IMR-90 (cell line): ENCODE measurements around the gene CD163L1. TPM values are rescaled to one million over a fixed set of nuclear protein-coding genes. Genes with fewer than 3 reads are reported as not detected.

Source experiments
- ATAC-seq: fragments of 200-7000 bp; cut with Tn5 transposase; 2 replicates; pipeline ENCODE4 v1.9.1; 2020; ENCODE audit warnings: low read depth, mild to moderate bottlenecking, moderate library complexity
- BruUV-seq: library from RNA; stranded (reverse); fragments of 400-500 nt; replicated peaks from 2 replicates; lab custom pipeline; 2021; lab: Mats Ljungman, UMichigan
- CTCF ChIA-PET: fragments of 300-600 bp; formaldehyde crosslinking; extraction: SDS; loops from one replicate; lab custom pipeline; 2021; ENCODE audit warnings: antibody characterized with exemption; lab: Yijun Ruan, JAX
- POLR2A ChIA-PET: fragments of 300-600 bp; sonication (Branson Sonifier 250); formaldehyde crosslinking; loops from one replicate; lab custom pipeline; 2022; ENCODE audit warnings: antibody characterized with exemption; ENCODE audit not compliant: unreplicated experiment; lab: Charles Lee
- DNase-seq: peaks from one replicate; pipeline ENCODE4 v3.0.0; 2013
- H2AFZ ChIP-seq: replicated peaks from 2 replicates; pipeline ENCODE3; 2013; ENCODE audit warnings: low read length, mild to moderate bottlenecking; ENCODE audit not compliant: poor library complexity
- H2AK5ac ChIP-seq: 2 replicates; pipeline ENCODE4 v1.6.1; 2013; ENCODE audit warnings: low read depth, low read length, inconsistent platforms
- H2AK9ac ChIP-seq: replicated peaks from 2 replicates; pipeline ENCODE3; 2013; ENCODE audit warnings: mild to moderate bottlenecking, low read depth, low read length, moderate library complexity; ENCODE audit not compliant: poor library complexity
- H2BK120ac ChIP-seq: 2 replicates; pipeline ENCODE4 v1.6.1; 2013; ENCODE audit warnings: low read depth, low read length, inconsistent platforms
- H2BK15ac ChIP-seq: 3 replicates; pipeline ENCODE4 v1.6.1; 2013; ENCODE audit warnings: low read depth, low read length, inconsistent platforms
- H2BK20ac ChIP-seq: 2 replicates; pipeline ENCODE4 v1.6.1; 2013; ENCODE audit warnings: low read depth, mild to moderate bottlenecking, inconsistent platforms, low read length, moderate library complexity
- H2BK5ac ChIP-seq: 2 replicates; pipeline ENCODE4 v1.6.1; 2013; ENCODE audit warnings: mild to moderate bottlenecking, low read depth, low read length, inconsistent platforms; ENCODE audit not compliant: poor library complexity, severe bottlenecking
- H3K14ac ChIP-seq: replicated peaks from 2 replicates; pipeline ENCODE4 v1.6.1; 2013; ENCODE audit warnings: low read depth, low read length, inconsistent platforms
- H3K18ac ChIP-seq: 2 replicates; pipeline ENCODE4 v1.6.1; 2013; ENCODE audit warnings: low read depth, low read length, control low read depth
- H3K23ac ChIP-seq: 2 replicates; pipeline ENCODE4 v1.6.1; 2013; ENCODE audit warnings: low read depth, low read length, inconsistent platforms
- H3K27ac ChIP-seq: 2 replicates; pipeline ENCODE4 v1.5.1; 2013; ENCODE audit warnings: mild to moderate bottlenecking, control low read depth, low read length; ENCODE audit not compliant: insufficient read depth
- H3K27me3 ChIP-seq: 2 replicates; pipeline ENCODE4 v1.6.1; 2013; ENCODE audit warnings: low read length; ENCODE audit not compliant: control insufficient read depth, insufficient read depth
- H3K36me3 ChIP-seq: 2 replicates; pipeline ENCODE4 v1.6.1; 2013; ENCODE audit warnings: low read length, mixed read lengths; ENCODE audit not compliant: control insufficient read depth, insufficient read depth
- H3K4ac ChIP-seq: 2 replicates; pipeline ENCODE4 v1.6.1; 2013; ENCODE audit warnings: low read depth, low read length, inconsistent platforms
- H3K4me1 ChIP-seq: 2 replicates; pipeline ENCODE4 v1.6.1; 2013; ENCODE audit warnings: low read length, mixed read lengths; ENCODE audit not compliant: control insufficient read depth, insufficient read depth
- H3K4me2 ChIP-seq: 2 replicates; pipeline ENCODE4 v1.6.1; 2013; ENCODE audit warnings: low read depth, mild to moderate bottlenecking, control low read depth, low read length, moderate library complexity
- H3K4me3 ChIP-seq: 2 replicates; pipeline ENCODE4 v1.5.1; 2013; ENCODE audit warnings: low read depth, mild to moderate bottlenecking, control low read depth, low read length, moderate library complexity; ENCODE audit not compliant: insufficient read depth
- H3K56ac ChIP-seq: 2 replicates; pipeline ENCODE4 v1.6.1; 2013; ENCODE audit warnings: low read length, inconsistent platforms; ENCODE audit not compliant: insufficient read depth; ENCODE audit errors: extremely low read depth
- H3K79me1 ChIP-seq, 2 experiments: 2 replicates each; pipeline ENCODE4 v1.6.1; 2013; ENCODE audit warnings: low read length in 2 of 2, inconsistent platforms in 1 of 2, low read depth in 1 of 2
- H3K9ac ChIP-seq: 2 replicates; pipeline ENCODE4 v1.6.1; 2013; ENCODE audit warnings: low read depth, low read length, control low read depth
- H3K9me1 ChIP-seq: 2 replicates; pipeline ENCODE4 v1.6.1; 2013; ENCODE audit warnings: low read length, inconsistent platforms; ENCODE audit not compliant: insufficient read depth
- H3K9me3 ChIP-seq: 2 replicates; pipeline ENCODE4 v1.6.1; 2013; ENCODE audit warnings: low read length; ENCODE audit not compliant: control insufficient read depth, insufficient read depth
- H4K20me1 ChIP-seq: 2 replicates; pipeline ENCODE4 v1.6.1; 2013; ENCODE audit warnings: low read length, inconsistent platforms; ENCODE audit not compliant: insufficient read depth
- H4K5ac ChIP-seq: 2 replicates; pipeline ENCODE4 v1.6.1; 2013; ENCODE audit warnings: mild to moderate bottlenecking, low read depth, low read length, control low read depth
- H4K8ac ChIP-seq, 2 experiments: 2 replicates each; pipeline ENCODE4 v1.6.1; 2013; ENCODE audit warnings: low read depth in 2 of 2, low read length in 2 of 2, control low read depth in 1 of 2, inconsistent platforms in 1 of 2
- H4K91ac ChIP-seq: 2 replicates; pipeline ENCODE4 v1.6.1; 2013; ENCODE audit warnings: low read depth, low read length, inconsistent platforms; ENCODE audit not compliant: insufficient read depth
- BHLHE40 ChIP-seq: fragments of 150-350 bp; IDR thresholded peaks from 2 replicates; pipeline ENCODE4 v1.6.1; 2016; ENCODE audit warnings: mild to moderate bottlenecking, low read depth, low read length
- CHD1 ChIP-seq: IDR thresholded peaks from 2 replicates; pipeline ENCODE4 v1.6.1; 2012; ENCODE audit warnings: low read depth, low read length, improper control_type of control experiment
- CTCF ChIP-seq: conservative IDR thresholded peaks from 2 replicates; pipeline ENCODE4 v1.5.1; 2012; ENCODE audit warnings: mild to moderate bottlenecking, low read depth, low read length, improper control_type of control experiment
- MAFK ChIP-seq: IDR thresholded peaks from 2 replicates; pipeline ENCODE4 v1.6.1; 2012; ENCODE audit warnings: low read depth, low read length, improper control_type of control experiment
- MAZ ChIP-seq: IDR thresholded peaks from 2 replicates; pipeline ENCODE4 v1.6.1; 2012; ENCODE audit warnings: low read depth, mild to moderate bottlenecking, low read length, improper control_type of control experiment, moderate library complexity, borderline replicate concordance
- POLR2A ChIP-seq: IDR thresholded peaks from 2 replicates; pipeline ENCODE4 v1.6.1; 2012; ENCODE audit warnings: mild to moderate bottlenecking, low read depth, low read length
- RAD21 ChIP-seq: IDR thresholded peaks from 2 replicates; pipeline ENCODE4 v1.6.1; 2012; ENCODE audit warnings: low read length, improper control_type of control experiment
- RCOR1 ChIP-seq: IDR thresholded peaks from 2 replicates; pipeline ENCODE4 v1.6.1; 2012; ENCODE audit warnings: mild to moderate bottlenecking, low read length, improper control_type of control experiment; ENCODE audit not compliant: insufficient replicate concordance
- RFX5 ChIP-seq: IDR thresholded peaks from 2 replicates; pipeline ENCODE4 v1.8.0; 2012; ENCODE audit warnings: low read depth, mild to moderate bottlenecking, low read length, moderate library complexity
- WGBS, 2 experiments: methylation state at CpG; one replicate each; pipeline versions ENCODE4 v1.1.5 to v1.1.7; 2013; ENCODE audit warnings: missing lambda C conversion rate in 2 of 2; ENCODE audit not compliant: insufficient read length in 1 of 2; ENCODE audit errors: extremely low coverage in 2 of 2; 5-methylcytosine and 5-hydroxymethylcytosine counted together
- dilution Hi-C: fragments of 300-500 bp; cut with HindIII; formaldehyde crosslinking; loops from one replicate; pipeline ENCODE4 v1.14.3; 2018; ENCODE audit warnings: low sequenced_read_pairs; ENCODE audit not compliant: unreplicated experiment
- in situ Hi-C: fragments of 300-500 bp; cut with MboI; formaldehyde crosslinking; loops from 3 replicates; pipeline ENCODE4 v1.14.3; 2019; ENCODE audit warnings: low sequenced_read_pairs, inconsistent platforms, mixed read lengths
- intact Hi-C: fragments of 100-400 bp; cut with micrococcal nuclease; formaldehyde crosslinking; loops from 2 replicates; pipeline ENCODE4 v1.10.0; 2022
- polyA plus RNA-seq, 3 experiments: library from polyadenylated mRNA; depleted of rRNA; stranded (reverse); fragments of >200 nt; gene quantifications; 2 replicates each; pipeline ENCODE4 v1.2.3, GENCODE V29; 2012; ENCODE audit warnings: low replicate concordance in 1 of 3
- total RNA-seq: library from RNA; depleted of rRNA; stranded (reverse); fragments of >200 nt; gene quantifications from 2 replicates; pipeline ENCODE4 v1.2.3, GENCODE V29; 2012

CD163L1 gene
- total and polyA plus RNA-seq, 2 of the 4 experiments (the other 2 are of a cell fraction) = 0.50 to 1.6 TPM

GRCh38 chr12:7361265-7361664, 82.7 kb downstream of the CD163L1 start:
- no peak overlapping the region for H2BK15ac ChIP-seq
- H3K56ac ChIP-seq = no peak overlapping the region
- WGBS, 2 experiments = no CpG with 5 or more reads among the region's 1 CpG
- DNase-seq (no peak), ATAC-seq (no peak)
- H3K4me2 ChIP-seq = no peak overlapping the region
- H3K27me3 ChIP-seq = no peaks in the 10 kb centered on the region
- H4K8ac ChIP-seq = no peak overlapping the region
- no peak overlapping the region for H2AK5ac ChIP-seq
- no peaks in the 10 kb centered on the region for H3K9me3 ChIP-seq
- H2BK120ac ChIP-seq = no peak overlapping the region
- no peaks in the 10 kb centered on the region for H3K36me3 ChIP-seq
- TF ChIP-seq RAD21 = no peak
- TF ChIP-seq CTCF = no peak
- TF ChIP-seq RCOR1 = no peak
- no peak for TF ChIP-seq RFX5
- TF ChIP-seq CHD1 = no peak
- TF ChIP-seq BHLHE40 = no peak
- no peak for TF ChIP-seq MAFK
- no peak for TF ChIP-seq MAZ
- TF ChIP-seq POLR2A = no peak
- H3K9me1 ChIP-seq = no peaks in the 10 kb centered on the region
- no peak overlapping the region for H3K9ac ChIP-seq
- no peak overlapping the region for H3K4ac ChIP-seq
- no peak overlapping the region for H3K18ac ChIP-seq
- no peak overlapping the region for H2BK20ac ChIP-seq
- in situ Hi-C loops = no loop called here
- intact Hi-C loops = no loop called here
- dilution Hi-C loops = no loop called here
- H3K4me3 ChIP-seq = no peak overlapping the region
- H2AK9ac ChIP-seq = no peak overlapping the region
- POLR2A ChIA-PET = no interaction called here
- CTCF ChIA-PET = no interaction called here
- H4K5ac ChIP-seq = no peak overlapping the region
- no peaks in the 10 kb centered on the region for H3K4me1 ChIP-seq
- no peak overlapping the region for H4K91ac ChIP-seq
- BruUV-seq = no TSS peak
- no peak overlapping the region for H2AFZ ChIP-seq
- no peak overlapping the region for H2BK5ac ChIP-seq
- no peaks in the 10 kb centered on the region for H4K20me1 ChIP-seq
- no peak overlapping the region for H3K23ac ChIP-seq
- H3K14ac ChIP-seq = no peak overlapping the region
- H3K79me1 ChIP-seq = no peaks in the 10 kb centered on the region
- H3K27ac ChIP-seq = no peak overlapping the region
